MM.1S (cell line): ENCODE data around the gene SLC35B4.

Experiments used
- DNase-seq: peaks from one replicate; pipeline ENCODE4 v3.0.0-alpha.2; 2015
- H2AFZ ChIP-seq: fragments of 300-600 bp; sonication (generic); 2 replicates; pipeline ENCODE4 v1.6.0; 2016; ENCODE audit warnings: antibody characterized with exemption, low read length
- H3F3A ChIP-seq: fragments of 300-600 bp; sonication (generic); 2 replicates; pipeline ENCODE4 v1.6.1; 2016; ENCODE audit warnings: mild to moderate bottlenecking, antibody characterized with exemption, low read length, moderate library complexity, mixed read lengths; ENCODE audit not compliant: insufficient read depth
- H3K27ac ChIP-seq: fragments of 300-600 bp; sonication (generic); 2 replicates; pipeline ENCODE4 v1.5.1; 2016; ENCODE audit warnings: mild to moderate bottlenecking, low read length
- H3K27me3 ChIP-seq: fragments of 300-600 bp; sonication (generic); replicated peaks from 2 replicates; pipeline ENCODE4 v1.6.0; 2016; ENCODE audit warnings: low read length; ENCODE audit not compliant: insufficient read depth
- H3K36me3 ChIP-seq: fragments of 300-600 bp; sonication (generic); replicated peaks from 2 replicates; pipeline ENCODE4 v1.6.1; 2016; ENCODE audit warnings: mild to moderate bottlenecking, low read length, mixed read lengths; ENCODE audit not compliant: insufficient read depth
- H3K4me1 ChIP-seq: fragments of 300-600 bp; sonication (generic); 2 replicates; pipeline ENCODE4 v1.6.1; 2016; ENCODE audit warnings: low read length, mixed read lengths
- H3K4me2 ChIP-seq: fragments of 300-600 bp; sonication (generic); 2 replicates; pipeline ENCODE4 v1.6.0; 2016; ENCODE audit warnings: low read depth, low read length
- H3K4me3 ChIP-seq: fragments of 300-600 bp; sonication (generic); 2 replicates; pipeline ENCODE4 v1.5.1; 2016; ENCODE audit warnings: low read length, mixed read lengths
- H3K79me2 ChIP-seq: fragments of 300-600 bp; sonication (generic); 2 replicates; pipeline ENCODE4 v1.6.1; 2016; ENCODE audit warnings: mixed run types, low read length, mixed read lengths
- H3K9ac ChIP-seq: fragments of 300-600 bp; sonication (generic); 2 replicates; pipeline ENCODE4 v1.6.1; 2016; ENCODE audit warnings: low read length, mixed read lengths
- H3K9me2 ChIP-seq: fragments of 300-600 bp; sonication (generic); replicated peaks from 2 replicates; pipeline ENCODE4 v1.6.1; 2016; ENCODE audit warnings: mild to moderate bottlenecking, low read length, mixed read lengths; ENCODE audit not compliant: insufficient read depth
- H3K9me3 ChIP-seq: fragments of 300-600 bp; sonication (generic); replicated peaks from 2 replicates; pipeline ENCODE4 v1.6.1; 2016; ENCODE audit warnings: mild to moderate bottlenecking, low read length, mixed read lengths; ENCODE audit not compliant: insufficient read depth
- H4K20me1 ChIP-seq: fragments of 300-600 bp; sonication (generic); 2 replicates; pipeline ENCODE4 v1.6.1; 2016; ENCODE audit warnings: mild to moderate bottlenecking, low read length, moderate library complexity, mixed read lengths; ENCODE audit not compliant: insufficient read depth
- CTCF ChIP-seq: fragments of 300-600 bp; sonication (generic); IDR thresholded peaks from 2 replicates; pipeline ENCODE4 v1.5.1; 2016; ENCODE audit warnings: antibody characterized with exemption, low read length, mixed read lengths
- EZH2 ChIP-seq: fragments of 300-600 bp; sonication (generic); optimal IDR thresholded peaks from 2 replicates; pipeline ENCODE3; 2017; ENCODE audit warnings: low read depth, mild to moderate bottlenecking, antibody characterized with exemption, low read length, mixed read lengths
- EZH2phosphoT487 ChIP-seq: fragments of 300-600 bp; sonication (generic); IDR thresholded peaks from 2 replicates; pipeline ENCODE4 v1.6.1; 2018; ENCODE audit warnings: antibody characterized with exemption, low read length

SLC35B4 gene

GRCh38 chr7:134293002-134293740 lies 23.6 kb downstream of the SLC35B4 start:
- Histone ChIP-seq H3K36me3 (0 out of 2 replicates have a peak, but pooled peaks cover 3% of the 10 kb centered on the region), H3K27ac (peak overlapping the region; percentile 2; the same call in 1 of the 2 replicates)

GRCh38 chr7:134290286-134290685 lies 26.4 kb downstream of the SLC35B4 start:
- H3K79me2 ChIP-seq = no peaks in the 10 kb centered on the region
- H3K4me1 ChIP-seq = peaks cover 14% of the 10 kb centered on the region
- H3K9me2 ChIP-seq = no peaks in the 10 kb centered on the region
- no peak overlapping the region for H3K4me2 ChIP-seq
- H3K9me3 ChIP-seq = no peaks in the 10 kb centered on the region
- no peaks in the 10 kb centered on the region for H3K27me3 ChIP-seq
- DNase-seq = no peak
- no peak overlapping the region for H3K9ac ChIP-seq
- no peak overlapping the region for H2AFZ ChIP-seq
- no peaks in the 10 kb centered on the region for H4K20me1 ChIP-seq
- no peak overlapping the region for H3K4me3 ChIP-seq
- H3F3A ChIP-seq = peaks cover 6% of the 10 kb centered on the region
- no peak overlapping the region for H3K27ac ChIP-seq
- H3K36me3 ChIP-seq = 0 out of 2 replicates have a peak, but pooled peaks cover 3% of the 10 kb centered on the region
- TF ChIP-seq EZH2 = no peak
- no peak for TF ChIP-seq EZH2phosphoT487
- TF ChIP-seq CTCF = no peak

More at GRCh38 chr7:134293002-134293740, 23.6 kb downstream of the SLC35B4 start:
- Histone ChIP-seq H4K20me1 (no peaks in the 10 kb centered on the region), H3K27me3 (no peaks in the 10 kb centered on the region), H3K9me3 (no peaks in the 10 kb centered on the region), H3K4me2 (peak overlapping the region; percentile 76), H3F3A (peaks cover 6% of the 10 kb centered on the region), H3K9me2 (no peaks in the 10 kb centered on the region), H3K9ac (no peak overlapping the region), H2AFZ (no peak overlapping the region), H3K4me3 (peak overlapping the region; percentile 8; the same call in 1 of the 2 replicates), H3K79me2 (no peaks in the 10 kb centered on the region), H3K4me1 (peaks cover 14% of the 10 kb centered on the region)
- DNase-seq = peak; percentile 92
- TF ChIP-seq EZH2phosphoT487 (no peak), CTCF (no peak), EZH2 (no peak)

- Histone ChIP-seq H2AFZ (no peak overlapping the region), H3K9ac (no peak overlapping the region), H3K36me3 (no peaks in the 10 kb centered on the region), H3K79me2 (no peaks in the 10 kb centered on the region), H3K4me1 (peaks cover 14% of the 10 kb centered on the region), H3K9me3 (no peaks in the 10 kb centered on the region), H3K27ac (no peak overlapping the region), H3K27me3 (no peaks in the 10 kb centered on the region), H3F3A (peaks cover 6% of the 10 kb centered on the region), H3K4me3 (no peak overlapping the region), H3K4me2 (no peak overlapping the region), H4K20me1 (no peaks in the 10 kb centered on the region), H3K9me2 (no peaks in the 10 kb centered on the region)
- TF ChIP-seq EZH2 = no peak
- TF ChIP-seq CTCF = no peak
- no peak for TF ChIP-seq EZH2phosphoT487
- no peak for DNase-seq
Observed at GRCh38 chr7:134289841-134290240, 26.9 kb downstream of the SLC35B4 start.
